ENCODE measurements around the gene PEDS1.
"Not testable (repeated sequence)": the region's sequence is repeated elsewhere in the genome, so short reads cannot be mapped to it uniquely, and the experiment has no call there.

PEDS1 gene

DNA sequence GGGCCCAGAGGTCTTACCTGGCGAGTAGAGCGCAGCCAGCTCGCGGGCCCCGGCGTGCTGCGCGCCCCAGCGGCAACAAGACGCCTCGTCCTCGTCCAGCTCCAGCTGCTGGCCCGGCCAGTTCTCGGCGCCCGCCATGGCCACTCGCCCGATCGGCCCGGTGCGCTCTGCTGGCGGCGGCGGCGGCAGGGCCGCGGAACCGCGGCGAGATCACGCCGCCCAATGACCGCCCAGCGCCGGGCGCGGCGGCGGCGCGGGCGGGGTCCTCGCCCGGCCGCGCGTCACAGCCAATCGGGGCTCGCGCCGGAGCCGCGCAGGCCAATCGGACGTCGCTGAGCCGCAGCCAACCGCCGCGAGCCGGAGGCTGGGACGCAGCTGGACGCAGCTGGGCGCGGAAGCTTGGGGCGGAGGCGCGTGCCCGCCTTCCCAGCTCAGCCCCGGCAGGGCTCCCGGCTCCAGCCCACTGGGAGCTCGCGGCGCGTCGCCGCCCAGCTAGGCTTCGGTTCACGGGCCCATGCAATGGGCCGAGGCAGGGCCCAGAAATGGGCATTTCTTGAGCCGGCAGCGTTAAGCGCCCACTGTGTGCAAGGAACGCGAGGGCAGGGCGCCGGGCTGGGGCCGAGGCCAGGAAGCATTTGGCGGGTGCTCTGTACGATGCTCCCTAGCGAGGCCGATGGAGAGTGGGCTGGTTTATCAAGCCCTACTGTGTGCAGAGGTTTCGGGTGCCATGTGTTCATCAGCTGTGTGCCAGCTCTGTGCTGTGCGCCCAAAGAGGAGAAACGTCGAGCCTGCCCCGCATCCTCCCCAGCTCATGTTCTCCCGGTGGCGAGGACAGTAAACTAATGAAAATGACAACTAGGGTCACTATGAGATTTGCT, at the start of gene PEDS1:
Gene PEDS1, minus strand, starts transcription at position 224 of the 878 bp plus-strand sequence. Its CDS starts 86 bp downstream, at position 138.
- no peak within 1 kb of the TSS for H2AFZ ChIP-seq (ENCODE audit: low read length)
- H3K27ac ChIP-seq (ENCODE audit: low read depth, low read length, poor library complexity, severe bottlenecking) = peak within 1 kb of the TSS; percentile 53

GRCh38 chr20:50202677-50203076, 49.2 kb upstream of the PEDS1 start:
- H3K9me2 ChIP-seq (ENCODE audit: low read depth, low read length) = no peaks in the 10 kb centered on the region
- no peak overlapping the region for H3K4me3 ChIP-seq (ENCODE audit: low read depth, low read length, poor library complexity, severe bottlenecking)
- no peaks in the 10 kb centered on the region for H3K79me2 ChIP-seq (ENCODE audit: insufficient read depth, low read length)
- no peaks in the 10 kb centered on the region for H3K9me3 ChIP-seq (ENCODE audit: low read length)
- no peak overlapping the region for H3K9ac ChIP-seq (ENCODE audit: low read length)
- no peaks in the 10 kb centered on the region for H4K20me1 ChIP-seq (ENCODE audit: insufficient read depth, low read length)
- no peak overlapping the region for H2AFZ ChIP-seq (ENCODE audit: low read length)
- H3K27ac ChIP-seq (ENCODE audit: low read depth, low read length, poor library complexity, severe bottlenecking) = no peak overlapping the region
- no peak overlapping the region for H3K4me2 ChIP-seq (ENCODE audit: low read length)
- no peaks in the 10 kb centered on the region for H3K4me1 ChIP-seq (ENCODE audit: insufficient read depth, low read length, severe bottlenecking)
- no peaks in the 10 kb centered on the region for H3F3A ChIP-seq (ENCODE audit: insufficient read depth, low read length)
- H3K27me3 ChIP-seq (ENCODE audit: insufficient read depth, low read length) = peaks cover 8% of the 10 kb centered on the region; the same call in 1 of the 2 replicates
- TF ChIP-seq EZH2 (IDR thresholded peaks at IDR 0.05; ENCODE audit: borderline replicate concordance, low read length) (no peak), CTCF (IDR thresholded peaks at IDR 0.05; ENCODE audit: low read length) (no peak)
- H3K36me3 ChIP-seq (ENCODE audit: insufficient read depth, low read length) = no peaks in the 10 kb centered on the region

More for the DNA sequence above, at the start of gene PEDS1:
- Histone ChIP-seq H3K9me2 (ENCODE audit: low read depth, low read length) (no peaks in the 10 kb centered on the region), H3K9me3 (ENCODE audit: low read length) (no peaks in the 10 kb centered on the region), H3K79me2 (ENCODE audit: insufficient read depth, low read length) (no peaks in the 10 kb centered on the region), H3K27me3 (ENCODE audit: insufficient read depth, low read length) (no peaks in the 10 kb centered on the region), H3K36me3 (ENCODE audit: insufficient read depth, low read length) (no peaks in the 10 kb centered on the region), H3K4me1 (ENCODE audit: insufficient read depth, low read length, severe bottlenecking) (peaks cover 28% of the 10 kb centered on the region), H4K20me1 (ENCODE audit: insufficient read depth, low read length) (no peaks in the 10 kb centered on the region), H3K4me3 (ENCODE audit: low read depth, low read length, poor library complexity, severe bottlenecking) (peak within 1 kb of the TSS; percentile 82), H3F3A (ENCODE audit: insufficient read depth, low read length) (no peaks in the 10 kb centered on the region), H3K9ac (ENCODE audit: low read length) (peak within 1 kb of the TSS; percentile 86), H3K4me2 (ENCODE audit: low read length) (peak within 1 kb of the TSS; percentile 87)
- TF ChIP-seq EZH2 (IDR thresholded peaks at IDR 0.05; ENCODE audit: borderline replicate concordance, low read length) (no peak), CTCF (IDR thresholded peaks at IDR 0.05; ENCODE audit: low read length) (no peak)

DNA sequence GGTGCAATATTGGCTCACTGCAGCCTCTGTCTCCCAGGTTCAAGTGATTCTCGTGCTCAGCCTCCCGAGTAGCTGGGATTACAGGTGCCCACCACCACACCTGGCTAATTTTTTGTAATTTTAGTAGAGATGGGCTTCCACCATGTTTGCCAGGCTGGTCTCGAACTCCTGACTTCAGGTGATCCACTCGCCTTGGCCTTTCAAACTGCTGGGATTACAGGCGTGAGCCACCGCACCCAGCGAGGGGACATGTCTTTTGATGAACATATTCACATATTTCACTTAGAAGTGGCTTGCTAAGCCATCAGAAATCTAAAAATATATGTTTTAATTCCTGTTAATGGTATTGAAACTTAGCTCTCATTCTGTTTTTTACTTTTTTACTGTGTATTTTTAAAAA, 48.2 kb upstream of the PEDS1 start:
- H3K27ac ChIP-seq (ENCODE audit: low read depth, low read length, poor library complexity, severe bottlenecking); H3K79me2 ChIP-seq (ENCODE audit: insufficient read depth, low read length); H2AFZ ChIP-seq (ENCODE audit: low read length); H3K4me1 ChIP-seq (ENCODE audit: insufficient read depth, low read length, severe bottlenecking); H3K4me2 ChIP-seq (ENCODE audit: low read length); H3K9me2 ChIP-seq (ENCODE audit: low read depth, low read length); H4K20me1 ChIP-seq (ENCODE audit: insufficient read depth, low read length); H3K27me3 ChIP-seq (ENCODE audit: insufficient read depth, low read length); H3F3A ChIP-seq (ENCODE audit: insufficient read depth, low read length); H3K9me3 ChIP-seq (ENCODE audit: low read length); H3K36me3 ChIP-seq (ENCODE audit: insufficient read depth, low read length); H3K9ac ChIP-seq (ENCODE audit: low read length); H3K4me3 ChIP-seq (ENCODE audit: low read depth, low read length, poor library complexity, severe bottlenecking): not testable (repeated sequence)

Measured in OCI-LY1 (cell line).